GM12864 (cell line): Measurements from ENCODE around the gene SLC25A18.

ENCODE experiments used
- DNase-seq: peaks from one replicate; pipeline ENCODE4 v3.0.0-alpha.2; 2011; ENCODE audit warnings: low read depth
- H3K4me3 ChIP-seq: 2 replicates; pipeline ENCODE4 v1.5.1; 2011; ENCODE audit warnings: mild to moderate bottlenecking, low read depth, low read length, control low read depth
- TF ChIP-seq, protein P1 (sequence below): IDR thresholded peaks from 2 replicates; pipeline ENCODE4 v1.5.1; 2011; ENCODE audit warnings: low read depth, mild to moderate bottlenecking, moderate library complexity, low read length, control low read depth, inconsistent platforms; ENCODE audit errors: missing control alignments

Gene SLC25A18

DNA sequence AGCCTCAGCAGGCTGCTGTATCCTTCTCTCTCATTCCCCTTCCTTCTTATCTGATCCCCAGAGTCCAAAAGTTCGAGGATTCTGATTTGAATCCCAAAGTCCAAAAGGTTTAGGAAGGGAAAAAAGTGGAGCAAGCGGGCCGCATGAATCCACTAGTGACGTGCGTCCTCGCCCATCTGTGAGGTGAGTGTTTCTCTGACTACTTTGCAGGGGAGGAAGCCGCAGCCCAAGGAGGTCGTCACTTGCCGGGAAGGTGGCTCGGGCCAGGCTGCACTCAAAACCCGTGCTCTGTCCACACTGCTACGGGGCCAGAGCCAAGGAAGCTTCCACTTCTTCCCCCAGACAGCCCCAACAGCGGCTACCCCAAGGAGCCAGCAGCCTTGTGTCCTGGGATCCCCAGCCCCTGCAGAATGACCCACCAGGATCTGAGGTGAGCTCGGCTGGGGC lies 16.3 kb downstream of the SLC25A18 start:
- no peak for DNase-seq
- TF ChIP-seq, protein P1, sequence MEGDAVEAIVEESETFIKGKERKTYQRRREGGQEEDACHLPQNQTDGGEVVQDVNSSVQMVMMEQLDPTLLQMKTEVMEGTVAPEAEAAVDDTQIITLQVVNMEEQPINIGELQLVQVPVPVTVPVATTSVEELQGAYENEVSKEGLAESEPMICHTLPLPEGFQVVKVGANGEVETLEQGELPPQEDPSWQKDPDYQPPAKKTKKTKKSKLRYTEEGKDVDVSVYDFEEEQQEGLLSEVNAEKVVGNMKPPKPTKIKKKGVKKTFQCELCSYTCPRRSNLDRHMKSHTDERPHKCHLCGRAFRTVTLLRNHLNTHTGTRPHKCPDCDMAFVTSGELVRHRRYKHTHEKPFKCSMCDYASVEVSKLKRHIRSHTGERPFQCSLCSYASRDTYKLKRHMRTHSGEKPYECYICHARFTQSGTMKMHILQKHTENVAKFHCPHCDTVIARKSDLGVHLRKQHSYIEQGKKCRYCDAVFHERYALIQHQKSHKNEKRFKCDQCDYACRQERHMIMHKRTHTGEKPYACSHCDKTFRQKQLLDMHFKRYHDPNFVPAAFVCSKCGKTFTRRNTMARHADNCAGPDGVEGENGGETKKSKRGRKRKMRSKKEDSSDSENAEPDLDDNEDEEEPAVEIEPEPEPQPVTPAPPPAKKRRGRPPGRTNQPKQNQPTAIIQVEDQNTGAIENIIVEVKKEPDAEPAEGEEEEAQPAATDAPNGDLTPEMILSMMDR: no peak
- H3K4me3 ChIP-seq: no peak overlapping the region

DNA sequence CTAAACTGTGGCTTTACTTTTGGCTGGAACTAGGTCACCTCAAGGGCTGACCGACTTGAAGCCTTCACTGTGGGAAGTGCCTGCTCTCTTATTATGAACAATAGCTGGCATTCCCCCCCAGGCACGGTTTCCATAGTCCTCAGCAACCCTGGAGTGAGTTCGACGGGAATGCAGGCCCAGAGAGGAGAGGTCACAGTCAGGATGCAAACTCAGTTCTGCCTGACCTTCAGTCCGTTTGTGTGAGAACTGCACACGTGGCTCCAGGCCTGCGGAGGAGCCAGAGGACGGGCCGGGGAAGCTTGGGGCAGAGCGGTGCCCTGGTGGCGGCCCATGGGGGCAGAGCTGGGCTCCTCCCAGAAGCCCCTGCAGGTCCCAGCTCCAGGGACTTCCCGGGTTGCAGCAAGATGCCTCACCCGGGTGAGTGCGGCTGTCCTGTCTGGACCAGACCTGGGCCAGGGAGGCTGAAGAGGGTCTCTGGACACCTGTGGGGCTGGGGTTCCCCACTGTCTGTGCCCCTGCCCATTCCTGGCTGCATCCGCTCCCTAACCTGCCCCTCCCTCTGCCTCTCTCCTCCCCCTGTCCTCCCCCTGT lies 17.2 kb downstream of the SLC25A18 start:
- no peak for DNase-seq

DNA sequence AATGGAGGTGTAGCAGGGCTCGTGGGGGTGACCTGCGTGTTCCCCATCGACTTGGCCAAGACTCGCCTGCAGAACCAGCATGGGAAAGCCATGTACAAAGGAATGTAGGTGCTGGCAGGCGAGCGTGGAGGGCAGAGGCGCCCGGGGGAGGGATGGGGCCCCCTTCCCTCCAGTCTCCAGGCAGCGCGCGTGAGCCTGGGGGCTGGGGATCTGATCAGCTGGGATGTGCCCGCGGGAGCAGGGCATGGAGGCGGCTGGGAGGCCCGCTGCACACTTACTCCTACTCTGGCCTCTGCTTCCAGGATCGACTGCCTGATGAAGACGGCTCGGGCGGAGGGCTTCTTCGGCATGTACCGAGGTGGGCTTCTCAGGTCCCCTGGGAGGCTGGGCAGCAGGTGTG lies 17.8 kb downstream of the SLC25A18 start:
- TF ChIP-seq, protein P1: no peak
- H3K4me3 ChIP-seq: no peak overlapping the region
- no peak for DNase-seq

More for the DNA sequence above, 17.2 kb downstream of the SLC25A18 start:
- H3K4me3 ChIP-seq: no peak overlapping the region
- TF ChIP-seq, protein P1: no peak

DNA sequence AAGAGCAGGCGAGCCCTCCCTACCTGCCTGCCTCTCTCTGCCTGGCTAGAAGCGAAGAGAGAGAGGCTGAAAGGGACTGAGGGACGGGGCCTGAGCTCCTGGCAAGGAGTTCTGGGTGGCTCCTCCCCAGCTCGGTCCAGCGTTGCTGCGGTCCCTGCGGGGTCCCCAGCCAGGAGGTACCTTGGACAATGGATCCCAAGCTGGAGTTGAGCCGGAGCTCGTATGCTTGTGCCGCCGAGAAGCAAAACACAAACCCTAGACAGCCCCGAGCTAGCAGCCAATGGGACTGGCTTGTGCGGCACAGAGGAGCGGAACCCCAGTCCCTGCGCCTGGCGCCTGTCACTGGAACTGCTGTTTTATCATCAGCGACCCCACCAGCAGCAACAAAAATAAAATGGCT lies 18.3 kb downstream of the SLC25A18 start:
- TF ChIP-seq, protein P1: no peak
- no peak for DNase-seq
- H3K4me3 ChIP-seq: no peak overlapping the region

DNA sequence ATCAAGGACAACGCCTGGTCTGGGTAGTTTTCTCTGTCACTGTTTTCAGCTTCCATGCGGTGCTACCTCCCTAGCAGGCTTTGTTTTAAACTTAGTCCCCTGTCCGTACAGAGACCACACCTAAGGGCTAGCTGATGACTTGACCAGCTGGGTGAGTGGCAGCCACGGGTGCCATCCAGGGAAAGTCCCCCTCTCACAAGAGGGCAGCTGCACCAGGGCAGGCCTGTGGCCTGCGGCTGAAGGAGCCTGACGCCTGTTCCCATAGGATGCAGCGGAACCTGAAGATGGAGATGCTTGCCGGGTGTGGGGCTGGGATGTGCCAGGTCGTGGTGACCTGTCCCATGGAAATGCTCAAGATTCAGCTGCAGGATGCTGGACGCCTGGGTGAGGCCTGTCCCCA lies 19.9 kb downstream of the SLC25A18 start:
- H3K4me3 ChIP-seq: no peak overlapping the region
- TF ChIP-seq, protein P1: no peak
- DNase-seq: no peak

DNA sequence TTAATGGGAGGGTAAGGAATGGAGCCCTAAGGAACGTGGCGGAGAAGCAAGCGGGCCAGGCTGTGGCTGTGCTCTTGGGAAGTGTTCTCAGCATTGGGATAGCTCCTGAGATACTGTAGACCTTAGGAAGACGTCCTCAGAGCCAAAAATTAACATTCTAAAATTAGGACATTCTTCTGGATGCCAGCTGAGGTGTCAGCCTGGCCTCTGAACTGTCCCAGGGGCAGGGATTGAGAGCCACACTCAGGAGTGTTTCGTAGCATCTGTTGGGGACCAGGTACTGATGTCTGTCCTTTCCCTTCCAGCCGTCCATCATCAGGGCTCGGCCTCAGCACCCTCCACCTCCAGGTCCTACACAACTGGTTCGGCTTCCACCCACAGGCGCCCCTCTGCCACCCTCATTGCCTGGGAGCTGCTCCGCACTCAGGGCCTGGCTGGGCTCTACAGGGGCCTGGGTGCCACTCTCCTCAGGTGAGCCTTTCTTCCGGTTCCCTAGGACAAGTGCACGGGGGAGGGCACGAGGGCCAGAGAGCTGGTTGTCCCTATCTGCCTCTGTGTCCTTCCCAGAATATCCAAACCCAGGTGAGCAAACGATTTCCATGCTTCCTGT lies 23.6 kb downstream of the SLC25A18 start:
- TF ChIP-seq, protein P1: no peak
- DNase-seq: no peak
- H3K4me3 ChIP-seq: no peak overlapping the region

DNA sequence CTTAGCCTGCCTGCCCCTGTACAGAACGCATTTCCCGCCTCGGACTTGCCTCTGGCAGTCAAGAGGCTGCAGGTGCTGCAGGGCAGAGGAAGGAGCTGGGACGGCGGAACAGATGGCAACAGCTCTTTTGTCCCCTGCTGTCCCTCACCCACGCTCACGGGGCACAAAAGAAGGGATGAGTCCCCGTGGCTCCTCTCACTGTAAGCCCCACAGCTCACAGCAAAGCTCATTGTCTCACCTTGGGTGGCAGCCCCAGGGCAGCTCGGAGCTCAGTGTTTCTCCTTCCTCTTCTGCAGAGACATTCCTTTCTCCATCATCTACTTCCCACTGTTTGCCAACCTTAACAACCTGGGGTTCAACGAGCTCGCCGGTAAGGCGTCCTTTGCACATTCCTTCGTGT lies 24.3 kb downstream of the SLC25A18 start:
- TF ChIP-seq, protein P1: no peak
- DNase-seq: no peak
- H3K4me3 ChIP-seq: no peak overlapping the region
